ENCODE results near the gene GALNT17.

DNA sequence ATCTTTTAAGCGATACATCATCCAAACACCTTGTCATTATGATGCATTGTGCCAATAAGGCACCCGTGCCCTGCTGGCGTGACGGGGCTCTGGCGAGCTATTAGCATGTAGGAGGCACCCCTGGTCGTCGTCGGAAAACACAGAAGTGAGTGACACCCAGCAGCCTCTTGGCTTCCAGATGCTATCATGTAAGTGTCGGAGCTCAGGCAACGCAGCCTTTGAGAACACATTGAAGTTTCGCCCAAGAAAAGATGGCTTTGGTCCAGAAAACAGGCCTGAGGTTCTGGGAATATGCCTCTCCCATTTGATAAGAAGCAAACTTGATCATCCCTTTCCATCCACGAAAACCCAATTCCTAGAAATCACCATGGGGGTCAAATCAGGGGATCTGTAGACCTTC lies 555.3 kb downstream of the GALNT17 start:
- TF ChIP-seq, protein P1, sequence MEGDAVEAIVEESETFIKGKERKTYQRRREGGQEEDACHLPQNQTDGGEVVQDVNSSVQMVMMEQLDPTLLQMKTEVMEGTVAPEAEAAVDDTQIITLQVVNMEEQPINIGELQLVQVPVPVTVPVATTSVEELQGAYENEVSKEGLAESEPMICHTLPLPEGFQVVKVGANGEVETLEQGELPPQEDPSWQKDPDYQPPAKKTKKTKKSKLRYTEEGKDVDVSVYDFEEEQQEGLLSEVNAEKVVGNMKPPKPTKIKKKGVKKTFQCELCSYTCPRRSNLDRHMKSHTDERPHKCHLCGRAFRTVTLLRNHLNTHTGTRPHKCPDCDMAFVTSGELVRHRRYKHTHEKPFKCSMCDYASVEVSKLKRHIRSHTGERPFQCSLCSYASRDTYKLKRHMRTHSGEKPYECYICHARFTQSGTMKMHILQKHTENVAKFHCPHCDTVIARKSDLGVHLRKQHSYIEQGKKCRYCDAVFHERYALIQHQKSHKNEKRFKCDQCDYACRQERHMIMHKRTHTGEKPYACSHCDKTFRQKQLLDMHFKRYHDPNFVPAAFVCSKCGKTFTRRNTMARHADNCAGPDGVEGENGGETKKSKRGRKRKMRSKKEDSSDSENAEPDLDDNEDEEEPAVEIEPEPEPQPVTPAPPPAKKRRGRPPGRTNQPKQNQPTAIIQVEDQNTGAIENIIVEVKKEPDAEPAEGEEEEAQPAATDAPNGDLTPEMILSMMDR (IDR thresholded peaks at IDR 0.05; ENCODE audit: poor library complexity, severe bottlenecking) = no peak
- TF ChIP-seq EZH2 (IDR thresholded peaks at IDR 0.05; ENCODE audit: borderline replicate concordance, insufficient read depth, low read length, poor library complexity, severe bottlenecking) = no peak
- no peak for TF ChIP-seq POLR2AphosphoS5 (IDR thresholded peaks at IDR 0.05)
- no peak for TF ChIP-seq EP300 (conservative IDR thresholded peaks at IDR 0.05; ENCODE audit: poor library complexity, severe bottlenecking)
- TF ChIP-seq, protein P2, sequence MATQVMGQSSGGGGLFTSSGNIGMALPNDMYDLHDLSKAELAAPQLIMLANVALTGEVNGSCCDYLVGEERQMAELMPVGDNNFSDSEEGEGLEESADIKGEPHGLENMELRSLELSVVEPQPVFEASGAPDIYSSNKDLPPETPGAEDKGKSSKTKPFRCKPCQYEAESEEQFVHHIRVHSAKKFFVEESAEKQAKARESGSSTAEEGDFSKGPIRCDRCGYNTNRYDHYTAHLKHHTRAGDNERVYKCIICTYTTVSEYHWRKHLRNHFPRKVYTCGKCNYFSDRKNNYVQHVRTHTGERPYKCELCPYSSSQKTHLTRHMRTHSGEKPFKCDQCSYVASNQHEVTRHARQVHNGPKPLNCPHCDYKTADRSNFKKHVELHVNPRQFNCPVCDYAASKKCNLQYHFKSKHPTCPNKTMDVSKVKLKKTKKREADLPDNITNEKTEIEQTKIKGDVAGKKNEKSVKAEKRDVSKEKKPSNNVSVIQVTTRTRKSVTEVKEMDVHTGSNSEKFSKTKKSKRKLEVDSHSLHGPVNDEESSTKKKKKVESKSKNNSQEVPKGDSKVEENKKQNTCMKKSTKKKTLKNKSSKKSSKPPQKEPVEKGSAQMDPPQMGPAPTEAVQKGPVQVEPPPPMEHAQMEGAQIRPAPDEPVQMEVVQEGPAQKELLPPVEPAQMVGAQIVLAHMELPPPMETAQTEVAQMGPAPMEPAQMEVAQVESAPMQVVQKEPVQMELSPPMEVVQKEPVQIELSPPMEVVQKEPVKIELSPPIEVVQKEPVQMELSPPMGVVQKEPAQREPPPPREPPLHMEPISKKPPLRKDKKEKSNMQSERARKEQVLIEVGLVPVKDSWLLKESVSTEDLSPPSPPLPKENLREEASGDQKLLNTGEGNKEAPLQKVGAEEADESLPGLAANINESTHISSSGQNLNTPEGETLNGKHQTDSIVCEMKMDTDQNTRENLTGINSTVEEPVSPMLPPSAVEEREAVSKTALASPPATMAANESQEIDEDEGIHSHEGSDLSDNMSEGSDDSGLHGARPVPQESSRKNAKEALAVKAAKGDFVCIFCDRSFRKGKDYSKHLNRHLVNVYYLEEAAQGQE (IDR thresholded peaks at IDR 0.05; ENCODE audit: borderline replicate concordance) = no peak
- no peak for TF ChIP-seq SMC3 (conservative IDR thresholded peaks at IDR 0.05; ENCODE audit: poor library complexity)
- no peak for TF ChIP-seq MXI1 (conservative IDR thresholded peaks at IDR 0.05; ENCODE audit: poor library complexity, severe bottlenecking)
- no peak for TF ChIP-seq RAD21 (conservative IDR thresholded peaks at IDR 0.05)

Data from neural cell (in vitro differentiated cells).